ENCODE measurements around the gene STK16. TPM values are rescaled to one million over a fixed set of nuclear protein-coding genes. Genes with fewer than 3 reads are reported as not detected.

STK16 gene
- total and polyA plus RNA-seq, 2 of the 13 experiments (the other 11 are each of a cell fraction or from before 2014, with no cell fraction given), result 28.0 to 50.9 TPM

GRCh38 chr2:219228911-219229304 is 16.4 kb upstream of the STK16 start (continued):
- no peak for TF ChIP-seq ZNF784 (CRISPR knock-in tag; IDR thresholded peaks at IDR 0.05; ENCODE audit: borderline replicate concordance)
- 0 out of 2 replicates have a peak, but pooled peaks have one; percentile 21 for TF ChIP-seq ZFP41 (CRISPR knock-in tag; IDR thresholded peaks at IDR 0.05; ENCODE audit: borderline replicate concordance)
- TF ChIP-seq ATF4 (CRISPR knock-in tag; IDR thresholded peaks at IDR 0.05), result no peak
- TF ChIP-seq ZNF678 (CRISPR knock-in tag; IDR thresholded peaks at IDR 0.05), result peak; percentile 67; the same call in 1 of the 2 replicates
- no peak for TF ChIP-seq ZSCAN25 (CRISPR knock-in tag; IDR thresholded peaks at IDR 0.05)
- TF ChIP-seq SOX13 (IDR thresholded peaks at IDR 0.05), result no peak
- TF ChIP-seq SOX13 (CRISPR knock-in tag; conservative IDR thresholded peaks at IDR 0.05 in 1 of 2, IDR thresholded peaks at IDR 0.05 in 1 of 2), result 0 out of 4 replicates have a peak, but pooled peaks of 1 of the 2 experiments have one; percentile 17
- TF ChIP-seq ATF3 (CRISPR knock-in tag; IDR thresholded peaks at IDR 0.05), result no peak
- no peak for TF ChIP-seq CBX2 (IDR thresholded peaks at IDR 0.05; ENCODE audit: low read depth, low read length)
- TF ChIP-seq CBX2 (CRISPR knock-in tag; IDR thresholded peaks at IDR 0.05; ENCODE audit: low read depth), result no peak
- no peak; the same call in 1 of the 2 replicates for TF ChIP-seq GTF3A (CRISPR knock-in tag; conservative IDR thresholded peaks at IDR 0.05)
- TF ChIP-seq HOXD1 (CRISPR knock-in tag; IDR thresholded peaks at IDR 0.05), result no peak
- no peak for TF ChIP-seq USF2 (IDR thresholded peaks at IDR 0.05; ENCODE audit: low read depth, low read length)
- peak; percentile 13; the same call in 1 of the 2 replicates for TF ChIP-seq USF2 (CRISPR knock-in tag; IDR thresholded peaks at IDR 0.05; ENCODE audit: borderline replicate concordance)
- no peak for TF ChIP-seq ATF1 (CRISPR knock-in tag; IDR thresholded peaks at IDR 0.05)
- TF ChIP-seq RNF2 (conservative IDR thresholded peaks at IDR 0.05; ENCODE audit: low read depth), result no peak
- 0 out of 2 replicates have a peak, but pooled peaks have one; percentile 32 for TF ChIP-seq ETV6 (CRISPR knock-in tag; conservative IDR thresholded peaks at IDR 0.05)
- 0 out of 2 replicates have a peak, but pooled peaks have one; percentile 7 for TF ChIP-seq KDM3A (CRISPR knock-in tag; IDR thresholded peaks at IDR 0.05; ENCODE audit: low read depth)
- TF ChIP-seq ZNF142 (CRISPR knock-in tag; IDR thresholded peaks at IDR 0.05), result no peak
- 0 out of 2 replicates have a peak, but pooled peaks have one; percentile 24 for TF ChIP-seq CHCHD3 (CRISPR knock-in tag; IDR thresholded peaks at IDR 0.05)
- TF ChIP-seq AKAP8 (CRISPR knock-in tag; IDR thresholded peaks at IDR 0.05), result no peak
